Activated CD4-positive, alpha-beta T cell treated with anti-CD3 and anti-CD28 coated beads for 48 hours (primary cell): ENCODE data around the gene LRMDA.
"Not testable (repeated sequence)": the region's sequence is repeated elsewhere in the genome, so short reads cannot be mapped to it uniquely, and the experiment has no call there.

ENCODE experiments used
- DNase-seq: peaks from one replicate; pipeline ENCODE4 v3.0.0-alpha.2; 2020

Gene LRMDA

DNA sequence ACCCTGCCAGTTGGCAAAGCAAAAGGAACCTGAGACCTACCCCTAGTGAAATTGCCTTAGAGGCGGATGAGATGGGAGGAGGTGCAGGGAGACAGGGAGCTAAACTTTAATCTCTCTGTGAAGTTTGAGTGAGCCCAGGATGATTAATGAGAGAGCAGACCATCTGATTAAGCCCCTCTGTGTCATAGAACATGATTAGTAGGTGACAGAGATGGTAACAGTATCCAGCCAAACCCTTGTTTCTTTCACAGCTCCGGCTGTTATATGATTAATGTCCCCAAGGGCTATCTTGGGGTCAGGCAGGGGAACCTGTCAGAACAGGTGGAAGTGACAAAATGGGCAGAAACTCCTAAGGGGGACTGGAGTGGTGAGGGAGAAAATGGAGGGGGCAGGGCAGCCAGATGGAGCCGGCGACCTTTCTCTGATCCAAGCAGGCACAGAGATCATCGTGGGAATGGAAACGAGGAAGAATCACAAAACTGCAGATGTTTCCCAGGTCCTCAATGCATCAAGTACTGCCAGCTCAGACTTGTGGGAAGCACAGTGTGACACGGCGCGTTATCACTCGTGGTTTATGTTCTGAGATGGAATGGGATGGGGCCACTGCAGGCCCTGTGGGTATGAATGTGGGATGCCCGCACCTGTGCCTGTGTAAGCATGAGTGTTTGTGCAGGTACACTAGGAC lies 684.2 kb downstream of the LRMDA start:
- DNase-seq: no peak

DNA sequence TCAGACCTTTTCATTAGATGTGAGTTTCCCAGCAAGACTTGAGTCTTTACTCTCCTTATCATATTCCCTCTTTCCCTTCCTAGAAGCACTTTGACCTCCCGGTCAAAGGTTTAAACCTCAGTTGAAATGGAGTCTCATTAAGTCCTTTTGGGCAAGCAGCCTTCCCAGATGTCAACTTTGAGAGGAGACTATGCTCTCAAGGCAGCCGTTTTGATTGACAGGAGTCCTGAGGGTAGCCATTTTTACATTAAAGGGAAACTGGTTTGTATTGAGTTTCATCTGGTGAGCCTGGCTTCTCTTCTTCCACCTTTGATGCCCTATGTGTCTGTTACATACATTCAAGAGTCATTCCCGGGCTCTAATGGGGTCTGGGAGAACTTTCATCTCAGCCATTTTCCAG lies 685.1 kb downstream of the LRMDA start:
- DNase-seq: no peak

DNA sequence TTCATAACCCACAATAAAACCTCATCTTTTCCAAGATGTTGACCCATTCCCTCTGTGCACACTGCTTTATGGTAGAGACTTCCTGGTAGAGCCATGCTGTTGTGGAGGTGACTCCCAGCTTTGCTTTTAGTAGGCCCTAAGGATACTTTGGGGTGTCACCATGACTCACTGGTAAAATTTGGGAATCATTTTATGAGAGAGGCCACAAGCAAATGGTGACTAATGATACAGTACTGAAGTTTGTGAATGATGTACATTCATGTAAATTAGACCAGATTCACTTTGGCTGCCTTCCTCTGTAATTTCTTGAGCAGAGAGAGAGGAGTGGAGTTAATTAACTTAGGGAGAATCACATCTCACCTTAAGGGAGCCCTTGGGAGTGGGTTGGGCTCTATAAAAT lies 686.5 kb downstream of the LRMDA start:
- no peak for DNase-seq

DNA sequence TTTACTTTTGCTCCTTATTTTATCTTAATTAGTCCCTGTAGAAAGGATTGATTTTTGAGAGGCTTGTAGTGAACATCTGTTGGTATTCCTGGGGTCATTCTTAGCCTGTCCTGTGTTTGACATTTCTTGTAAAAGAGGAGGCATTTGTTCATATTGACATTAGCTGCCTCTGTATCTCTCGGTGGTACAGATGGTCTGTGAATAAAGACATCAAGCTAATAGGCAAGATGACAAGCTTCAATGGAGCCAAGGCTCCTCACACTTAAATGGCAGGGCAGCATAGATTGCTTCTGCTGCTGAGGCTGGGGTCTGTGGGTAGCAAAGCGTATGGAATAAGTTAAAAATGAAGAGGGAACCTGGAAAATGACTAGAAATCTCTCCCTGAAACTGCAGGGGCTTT lies 687.6 kb downstream of the LRMDA start:
- DNase-seq: no peak

DNA sequence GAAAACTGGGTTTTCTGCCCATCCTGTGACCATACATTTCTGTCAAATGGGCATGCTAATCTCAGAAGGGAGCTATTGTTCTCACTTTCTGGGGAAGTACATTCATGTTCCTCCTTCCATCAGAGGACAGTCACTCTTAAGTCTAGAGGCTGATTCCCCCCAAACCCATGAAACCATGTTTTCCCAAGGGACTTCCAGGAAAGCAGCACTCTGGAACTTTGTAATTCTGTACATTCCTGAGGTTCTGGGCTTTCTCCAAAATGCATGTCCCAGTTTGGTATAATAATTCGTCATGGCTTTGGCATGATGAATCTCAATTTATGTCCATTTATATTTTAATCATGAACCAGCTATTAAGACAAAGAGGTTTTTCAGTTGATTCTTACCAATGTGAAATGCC lies 688.1 kb downstream of the LRMDA start:
- no peak for DNase-seq

DNA sequence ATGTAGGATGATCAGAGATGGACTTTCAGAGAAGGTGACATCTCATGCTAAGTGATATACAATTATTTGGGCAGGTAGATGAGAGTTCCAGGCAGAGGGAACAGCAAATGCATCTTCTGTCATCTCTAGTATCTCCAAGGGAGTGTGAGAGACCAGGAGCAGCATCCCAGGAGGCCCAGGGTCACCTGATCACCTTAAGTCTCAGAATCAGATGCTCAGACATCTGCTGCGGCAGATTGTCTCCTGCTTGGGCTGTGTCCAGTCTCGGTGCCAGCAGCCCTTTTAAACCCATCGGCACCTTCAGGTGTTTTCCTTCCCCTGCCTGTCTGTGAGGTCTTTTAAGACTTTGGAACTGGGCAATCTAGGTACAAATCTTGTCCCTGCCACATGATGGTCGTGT lies 690.6 kb downstream of the LRMDA start:
- DNase-seq: no peak

DNA sequence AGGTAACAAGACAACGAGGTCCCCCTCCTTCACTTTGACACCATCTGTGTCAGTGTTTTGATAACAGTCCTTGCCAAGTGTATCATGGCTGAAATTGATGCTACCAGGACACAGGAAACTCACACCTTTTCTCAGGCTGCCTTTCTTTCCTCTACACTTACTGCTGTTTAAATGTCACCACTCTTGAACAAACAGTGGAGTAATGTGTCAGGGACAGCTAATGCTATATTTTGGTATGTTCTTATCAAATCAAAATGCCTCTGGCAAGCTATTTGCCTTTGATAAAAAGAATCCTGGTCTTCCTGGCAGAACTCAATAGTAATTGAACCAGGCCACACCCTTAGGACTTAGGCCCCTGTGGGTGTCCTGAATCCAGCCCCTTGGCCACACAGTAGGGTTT lies 692.9 kb downstream of the LRMDA start:
- DNase-seq: no peak

DNA sequence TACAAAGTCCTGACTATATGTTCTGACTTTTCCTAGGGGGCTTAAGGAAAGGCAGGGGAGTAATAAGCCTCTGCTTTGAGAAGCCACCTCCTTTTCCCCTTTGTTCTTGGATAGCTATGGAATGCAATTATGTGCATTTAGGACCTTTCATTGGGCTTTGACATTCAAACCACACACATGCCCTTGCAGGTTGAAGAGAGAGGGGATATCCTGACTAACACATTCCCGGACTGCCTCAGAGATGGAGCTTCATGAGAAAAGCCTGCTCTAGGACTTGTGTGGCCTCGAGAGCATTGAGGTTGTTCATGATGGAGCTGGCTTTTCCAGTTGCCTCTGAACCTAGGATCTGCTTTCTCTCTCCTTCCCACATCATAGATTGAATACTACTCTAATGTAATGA lies 694.5 kb downstream of the LRMDA start:
- no peak for DNase-seq

DNA sequence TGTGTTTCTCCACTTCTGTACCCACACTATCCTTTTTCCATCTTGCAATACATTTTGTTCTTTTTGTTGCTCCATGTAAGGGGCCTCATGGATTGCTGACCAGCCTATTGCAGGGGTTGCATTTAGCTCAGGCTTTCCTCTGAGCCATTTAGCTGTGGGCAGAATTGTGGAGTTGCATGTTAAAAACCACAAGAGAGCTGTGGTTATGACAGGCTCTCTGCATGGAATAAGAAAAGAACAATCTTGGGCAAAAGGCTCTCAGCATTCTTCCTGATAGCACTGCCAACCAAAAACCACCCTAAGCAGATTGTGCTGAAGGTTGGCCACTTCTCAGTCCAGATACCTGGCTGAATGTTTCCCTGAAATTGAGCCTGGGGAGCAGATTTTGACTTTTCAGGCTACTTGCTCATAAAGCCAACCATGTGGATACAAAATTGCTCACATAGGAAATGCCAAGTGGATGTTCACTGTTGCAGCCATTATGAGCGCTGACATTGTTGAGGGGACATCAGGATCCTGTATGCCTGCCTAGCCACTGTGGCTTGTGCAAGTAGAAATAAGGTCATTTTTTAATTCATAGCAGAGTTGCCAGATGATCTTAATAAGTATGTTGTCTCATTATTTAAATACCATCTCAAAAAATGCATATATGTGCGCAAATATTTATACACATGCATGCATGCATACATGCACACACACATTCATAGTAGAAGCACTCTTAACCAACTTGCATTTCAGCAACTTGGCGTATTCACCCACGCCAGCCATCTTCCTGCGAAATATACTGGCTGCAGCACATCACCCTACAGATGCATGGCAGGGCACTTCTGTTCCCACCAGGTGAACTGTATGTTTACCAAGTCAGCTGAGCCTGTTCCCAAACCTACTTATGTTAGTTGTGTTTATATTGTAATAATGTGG lies 695.4 kb downstream of the LRMDA start:
- DNase-seq: no peak

DNA sequence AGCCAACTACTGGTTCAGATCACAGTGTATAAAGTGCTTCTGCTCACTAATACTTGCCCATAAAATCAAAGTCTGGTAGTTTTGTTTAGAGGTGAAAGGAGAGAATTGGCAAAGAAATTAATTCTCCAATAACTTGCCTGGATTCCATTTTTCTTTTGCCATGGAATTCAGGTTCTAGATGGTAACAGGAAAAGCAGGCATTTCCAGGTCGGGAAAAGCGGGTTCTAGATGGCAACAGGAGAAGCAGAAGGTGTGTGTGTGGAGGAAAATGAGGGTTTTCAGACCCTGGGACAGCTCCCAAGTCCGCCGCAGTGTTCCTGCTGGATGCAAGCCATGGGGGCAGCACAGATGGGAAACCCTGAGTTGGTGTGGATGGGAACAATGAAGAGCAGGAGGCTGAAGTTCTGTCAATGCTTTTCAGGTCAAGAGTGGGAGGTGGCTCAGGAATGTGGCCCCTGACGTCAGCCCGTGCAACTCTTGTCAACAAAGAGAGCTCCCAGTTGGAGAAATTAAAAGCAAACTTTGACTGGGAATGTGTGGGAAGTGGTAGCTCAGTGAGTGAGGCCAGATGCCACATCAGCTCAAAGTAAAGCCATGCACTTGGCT lies 696.7 kb downstream of the LRMDA start:
- no peak for DNase-seq

DNA sequence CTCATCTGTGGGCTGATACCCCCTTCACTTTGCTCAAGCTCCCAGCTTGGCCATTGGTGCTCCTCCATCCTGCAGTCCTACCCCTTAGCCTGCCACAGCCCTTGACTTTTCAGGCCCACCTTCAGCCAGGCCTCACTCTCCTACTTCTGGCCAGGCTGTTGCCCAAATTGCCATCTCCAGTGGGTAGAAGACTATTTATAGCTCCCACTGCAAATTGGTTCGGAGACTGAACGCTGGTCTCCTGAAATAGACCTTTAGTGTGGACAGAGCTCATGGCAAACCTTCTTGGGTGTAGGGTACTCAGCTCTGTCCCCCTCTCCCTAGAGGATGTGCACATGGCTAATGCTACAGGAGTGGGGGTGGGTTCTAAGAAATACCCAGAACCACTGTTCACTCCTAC lies 697.8 kb downstream of the LRMDA start:
- DNase-seq: no peak

DNA sequence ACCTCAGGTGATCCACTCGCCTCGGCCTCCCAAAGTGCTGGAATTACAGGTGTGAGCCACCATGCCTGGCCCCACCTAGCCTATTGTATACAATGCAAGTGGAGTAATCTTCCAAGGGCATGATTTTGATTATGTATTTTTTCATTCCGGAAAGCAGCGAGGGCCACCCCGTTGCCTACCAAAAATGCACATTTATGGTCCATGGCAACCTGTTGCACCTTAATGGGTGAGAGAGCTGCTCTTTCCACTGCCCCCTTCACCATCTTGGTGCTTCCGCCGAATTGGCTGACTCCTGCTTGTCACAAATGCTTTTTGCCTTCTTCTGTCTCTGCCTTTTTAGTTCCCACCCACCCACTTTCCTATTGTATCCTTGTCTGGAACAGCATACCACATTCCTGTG lies 699.5 kb downstream of the LRMDA start:
- no peak for DNase-seq

DNA sequence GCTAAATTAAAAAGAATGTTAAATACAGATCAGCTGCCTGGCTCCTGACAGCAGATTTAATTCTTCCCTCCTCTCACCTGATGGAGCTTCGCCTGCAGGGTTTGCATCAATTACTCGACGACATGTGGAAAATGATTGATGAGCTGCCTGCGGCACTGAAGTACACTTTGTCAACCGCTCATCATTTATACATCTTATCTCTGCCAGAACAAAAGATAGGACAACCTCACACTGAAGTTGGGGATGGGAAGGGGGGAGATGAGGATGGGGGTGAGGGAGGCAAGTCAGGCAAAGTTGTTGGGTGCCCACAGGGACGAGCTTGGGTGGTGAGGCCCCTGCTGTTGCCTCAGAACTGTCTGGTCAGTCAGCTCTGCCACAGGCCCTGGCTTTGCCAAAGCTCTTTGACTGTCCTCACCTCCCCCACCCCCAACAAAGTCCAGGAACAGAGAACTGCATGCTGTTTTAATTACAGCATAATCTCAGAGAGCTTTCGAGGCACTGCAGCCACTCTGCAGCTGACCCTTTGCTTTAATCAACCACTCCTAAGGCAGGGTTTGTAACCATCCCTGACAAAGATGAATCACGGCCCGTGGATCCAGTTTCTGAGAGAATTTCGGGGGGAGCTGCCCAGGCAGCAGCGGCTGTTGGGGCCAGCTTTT lies 702.3 kb downstream of the LRMDA start:
- DNase-seq: no peak

DNA sequence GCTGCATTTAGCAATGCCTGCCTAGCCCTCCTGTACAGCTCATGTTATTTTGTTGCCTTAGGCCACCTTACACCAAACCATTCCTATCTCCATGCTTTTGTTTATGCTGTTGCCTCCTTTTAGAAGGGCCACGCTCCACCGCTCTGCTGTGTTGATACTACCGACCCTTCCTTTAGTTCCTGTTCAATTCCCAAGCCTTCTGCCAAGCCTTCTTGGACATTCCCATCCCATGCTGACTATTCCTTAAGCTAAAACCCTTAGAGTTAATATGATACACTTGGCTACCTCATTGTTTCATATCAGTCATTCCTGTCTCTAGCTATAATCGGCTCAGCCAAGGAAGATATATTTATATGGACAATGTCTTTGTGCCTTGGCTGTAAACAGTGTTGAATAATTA lies 705.5 kb downstream of the LRMDA start:
- DNase-seq: no peak

DNA sequence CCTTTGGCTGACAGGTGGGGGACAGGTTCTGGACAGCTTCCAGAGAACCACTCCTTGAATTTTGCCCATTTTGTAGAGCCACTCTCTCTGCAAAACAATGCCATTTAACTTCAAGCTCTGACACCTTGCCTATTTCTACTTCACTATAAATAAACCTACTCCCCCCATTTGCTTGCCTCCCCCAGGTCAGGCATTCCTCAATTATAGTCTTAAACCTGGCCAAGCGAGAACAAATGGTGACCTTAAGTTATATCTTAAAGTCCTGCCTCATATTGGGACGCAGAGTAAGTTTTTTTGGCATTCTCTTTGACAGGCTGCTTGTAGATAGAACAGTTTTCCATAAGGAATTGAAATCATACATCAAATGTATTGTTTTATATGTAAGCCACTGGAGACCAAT lies 706.9 kb downstream of the LRMDA start:
- no peak for DNase-seq

DNA sequence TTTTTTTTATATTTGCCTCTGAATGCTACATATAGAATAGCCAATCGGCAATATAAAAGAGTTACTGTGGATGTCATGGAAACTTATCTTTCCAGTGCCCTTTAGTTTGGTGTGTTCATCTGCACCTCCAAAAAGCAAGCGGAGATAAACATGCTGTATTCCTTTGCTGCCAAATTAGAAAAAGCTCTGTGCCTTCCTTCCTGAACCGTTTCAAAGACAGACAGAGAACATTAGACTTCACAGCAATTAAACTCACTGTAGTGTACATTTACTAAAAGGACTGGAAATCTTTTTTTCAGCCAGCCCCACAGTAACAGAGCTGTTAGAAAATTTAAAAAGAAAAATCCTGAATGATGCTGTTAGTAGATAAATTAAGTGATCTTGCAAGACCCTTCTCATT lies 707.5 kb downstream of the LRMDA start:
- DNase-seq: no peak

DNA sequence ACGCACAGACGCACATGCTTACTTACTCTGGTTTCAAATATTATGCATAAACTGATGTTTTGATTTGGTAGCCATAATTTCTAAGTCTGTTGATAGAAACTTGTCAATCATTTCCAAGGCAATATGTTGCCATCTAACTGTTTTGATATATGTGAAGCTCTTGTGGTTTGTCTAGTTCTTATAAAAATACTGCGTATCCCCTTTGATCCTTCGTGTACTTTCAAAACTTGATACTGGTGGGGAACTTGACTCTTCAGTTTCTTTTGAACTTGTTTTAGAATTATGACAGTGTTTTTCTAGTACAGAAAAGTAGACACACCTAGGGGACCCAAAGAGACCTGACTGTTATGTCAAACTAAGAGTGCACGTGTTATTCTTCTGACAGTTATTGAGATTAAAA lies 708.0 kb downstream of the LRMDA start:
- no peak for DNase-seq

DNA sequence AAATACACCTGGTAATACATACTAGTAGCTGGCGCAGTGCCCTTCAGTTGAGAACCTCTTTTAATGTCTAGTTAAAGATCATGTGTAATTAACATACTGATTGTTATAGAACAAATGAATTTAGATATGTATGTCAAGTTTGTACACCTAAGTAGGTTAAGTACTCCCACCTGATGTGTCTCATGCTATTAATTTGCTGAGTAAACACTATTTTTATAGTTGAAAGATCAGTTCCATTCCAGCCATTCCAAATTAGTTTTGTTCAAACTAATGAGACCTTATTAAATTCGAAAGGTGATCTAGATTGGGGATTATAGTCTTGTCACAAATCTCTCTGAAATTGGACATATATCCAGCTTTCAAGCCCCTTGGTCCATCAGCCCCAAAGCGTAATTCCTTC lies 710.0 kb downstream of the LRMDA start:
- DNase-seq: no peak

DNA sequence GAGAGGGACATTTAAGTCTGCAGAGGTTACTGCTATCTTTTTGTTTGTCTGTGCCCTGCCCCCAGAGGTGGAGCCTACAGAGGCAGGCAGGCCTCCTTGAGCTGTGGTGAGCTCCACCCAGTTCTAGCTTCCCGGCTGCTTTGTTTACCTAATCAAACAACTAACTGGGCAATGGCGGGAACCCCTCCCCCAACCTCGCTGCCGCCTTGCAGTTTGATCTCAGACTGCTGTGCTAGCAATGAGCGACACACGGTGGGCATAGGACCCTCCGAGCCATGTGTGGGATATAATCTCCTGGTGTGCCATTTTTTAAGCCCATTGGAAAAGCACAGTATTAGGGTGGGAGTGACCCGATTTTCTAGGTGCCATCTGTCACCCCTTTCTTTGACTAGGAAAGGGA lies 716.8 kb downstream of the LRMDA start:
- not testable (repeated sequence) for DNase-seq

DNA sequence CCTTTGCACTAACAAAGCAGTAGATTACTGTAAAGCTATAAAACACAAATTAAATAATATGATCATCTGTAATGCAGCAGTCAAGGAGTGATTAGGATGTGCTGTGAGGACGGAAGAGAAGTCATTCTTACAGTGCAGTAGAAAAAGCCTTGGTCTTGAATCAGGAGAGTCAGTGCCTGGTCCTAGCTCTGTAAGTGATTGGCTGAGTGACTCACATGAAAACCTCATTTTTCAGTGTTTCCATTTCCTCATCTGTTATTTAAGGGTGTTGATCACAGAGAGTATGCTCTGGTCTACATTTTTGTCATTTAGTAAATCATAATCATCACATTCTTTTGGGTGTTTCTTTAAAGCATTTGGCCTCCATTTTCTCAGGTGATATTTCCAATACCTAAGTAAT lies 717.8 kb downstream of the LRMDA start:
- no peak for DNase-seq

DNA sequence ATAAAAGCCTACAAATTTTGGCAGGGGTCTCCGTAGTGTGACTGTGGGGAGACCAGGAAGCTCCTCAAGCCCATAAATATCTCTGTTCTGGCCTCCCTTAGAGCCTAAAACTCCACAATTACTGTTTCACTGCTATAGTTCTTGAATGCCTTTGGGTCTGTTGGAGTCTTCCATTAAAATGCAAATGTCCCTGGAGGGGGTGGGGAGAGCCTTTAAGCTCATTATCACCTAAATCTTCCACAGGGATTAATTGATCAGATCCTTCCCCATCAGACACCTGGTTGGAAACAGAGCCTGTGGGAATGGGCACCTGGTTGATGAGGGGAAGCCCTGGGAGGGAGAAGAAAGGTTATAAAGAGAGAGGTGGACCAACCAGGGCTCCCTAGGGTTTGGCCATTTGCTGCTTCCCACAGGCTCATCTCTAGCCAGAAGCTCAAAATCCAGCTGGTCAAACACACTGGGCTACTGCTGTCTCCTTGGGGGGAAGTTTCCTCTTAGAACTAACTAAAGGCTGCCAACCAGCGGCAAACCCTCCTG lies 718.2 kb downstream of the LRMDA start:
- DNase-seq: no peak

DNA sequence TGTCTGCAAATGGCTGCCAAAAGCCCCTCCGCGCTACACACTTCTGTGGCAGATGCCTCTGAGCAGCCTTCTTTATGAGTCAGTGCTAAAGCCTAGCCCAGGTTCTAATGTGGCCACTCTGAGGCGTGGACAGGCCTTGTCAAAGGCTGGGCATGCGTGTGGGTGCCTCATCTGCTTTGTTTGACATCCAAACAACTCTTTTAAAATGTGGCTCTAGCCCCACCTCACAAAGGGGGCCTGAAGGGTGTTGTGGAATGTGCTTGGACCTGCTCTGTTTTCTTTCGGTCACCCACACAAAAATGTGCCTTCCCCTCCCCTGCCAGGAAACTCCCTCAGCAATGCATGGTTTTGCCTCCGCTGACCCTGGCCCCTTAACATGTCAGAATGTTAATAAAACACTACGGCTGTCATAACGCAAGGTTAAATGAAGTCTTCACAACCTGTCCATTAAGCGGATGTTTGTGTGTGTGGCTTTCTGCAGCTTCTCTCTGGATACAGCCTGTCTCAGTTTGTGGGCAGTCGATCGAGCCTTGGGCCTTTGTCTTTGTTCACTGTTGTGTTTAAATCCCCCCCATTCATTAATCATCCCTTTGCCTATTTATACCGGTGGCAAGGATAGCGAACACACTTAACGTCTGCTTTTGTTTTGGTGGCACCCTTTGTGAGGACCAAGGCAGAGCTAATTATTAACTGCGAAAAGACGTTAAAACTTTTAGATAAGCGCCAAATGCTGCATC lies 718.9 kb downstream of the LRMDA start:
- DNase-seq: no peak

DNA sequence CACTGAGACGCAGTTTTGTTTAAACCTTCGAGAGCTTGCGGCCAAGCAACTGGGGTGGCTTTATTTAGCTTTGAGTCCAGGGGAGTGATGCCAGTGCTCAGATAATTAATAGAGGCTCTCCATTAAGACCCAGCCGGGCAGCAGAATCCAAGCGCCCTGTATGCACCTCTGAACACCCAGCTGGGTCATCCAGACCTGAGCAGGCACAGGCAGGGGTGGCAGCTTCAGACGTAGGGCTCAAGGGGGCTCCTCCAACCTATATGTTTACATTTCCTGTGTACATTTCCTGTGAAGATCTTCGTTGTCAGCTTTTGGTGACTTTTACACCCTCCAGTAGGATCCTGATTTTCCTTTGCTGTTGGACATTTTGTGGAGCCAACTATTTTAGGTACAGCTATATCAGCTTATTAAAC lies 719.5 kb downstream of the LRMDA start:
- DNase-seq: no peak
